Activated naive CD4-positive, alpha-beta T cell (primary cell): ENCODE results near the gene LRRC27.
"Not testable (repeated sequence)": the region's sequence is repeated elsewhere in the genome, so short reads cannot be mapped to it uniquely, and the experiment has no call there.

ENCODE experiments used
- DNase-seq, 4 experiments: peaks; one replicate each; lab custom pipeline; 2025; lab: John Stamatoyannopoulos, UW

The LRRC27 gene

DNA sequence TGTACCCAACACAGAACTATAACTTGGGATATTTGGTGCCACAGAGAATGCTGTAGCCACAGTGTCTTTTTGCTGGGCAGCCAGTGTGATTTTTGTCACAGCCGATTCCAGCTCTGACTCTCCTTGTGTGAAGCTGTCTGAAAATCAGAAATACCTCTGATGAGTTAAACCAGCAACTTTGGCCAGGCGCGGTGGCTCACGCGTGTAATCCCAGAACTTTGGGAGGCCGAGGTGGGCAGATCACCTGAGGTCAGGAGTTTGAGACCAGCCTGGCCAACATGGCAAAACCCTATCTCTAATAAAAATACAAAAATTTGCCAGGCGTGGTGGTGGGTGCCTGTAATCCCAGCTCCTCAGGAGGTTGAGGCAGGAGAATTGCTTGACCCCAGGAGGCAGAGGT is 5.9 kb downstream of the LRRC27 start:
- not testable (repeated sequence) for DNase-seq

GRCh38 chr10:132338876-132339275 is 6.9 kb downstream of the LRRC27 start:
- DNase-seq, result no peak

DNA sequence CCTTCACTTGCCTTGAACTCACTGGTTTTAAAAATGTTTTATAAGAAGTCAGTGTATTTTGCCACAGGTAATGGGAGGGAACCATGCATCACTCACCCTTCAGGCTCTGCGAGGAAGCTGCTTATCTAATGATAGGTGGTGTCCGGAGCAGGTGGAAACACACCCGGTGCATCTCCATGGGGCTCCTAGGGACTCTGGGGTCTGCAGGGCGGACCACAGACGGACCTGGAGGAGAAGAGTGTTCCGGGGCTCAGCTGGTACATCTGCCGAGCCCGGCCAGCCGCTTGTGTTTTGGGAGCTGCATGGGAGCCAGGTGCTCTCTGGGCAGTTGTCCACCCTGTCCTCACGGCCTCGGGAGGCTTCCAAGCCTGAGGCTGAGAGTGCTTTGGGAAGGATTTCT is 7.3 kb downstream of the LRRC27 start:
- no peak for DNase-seq

- no peak for DNase-seq
Measured at GRCh38 chr10:132341017-132341416, 9.0 kb downstream of the LRRC27 start.

DNA sequence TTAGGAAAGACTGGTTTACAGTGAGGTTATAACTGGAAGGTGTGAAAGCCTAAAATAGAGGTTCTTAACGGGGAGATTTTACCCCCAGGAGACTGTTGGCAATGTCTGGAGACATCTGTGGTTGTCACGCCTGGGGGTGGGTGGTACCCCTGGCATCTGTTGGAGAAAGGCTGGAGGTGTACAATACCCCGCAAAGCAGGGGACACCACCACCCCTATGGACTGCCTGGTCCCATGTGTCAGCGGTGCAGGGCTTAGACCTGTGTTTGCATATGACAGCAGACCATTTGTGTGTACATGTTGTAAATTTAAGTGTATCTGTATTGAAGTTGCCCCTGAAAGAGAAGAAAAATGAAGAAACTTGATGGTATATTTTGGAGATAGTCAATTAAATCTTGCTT is 9.8 kb downstream of the LRRC27 start:
- no peak for DNase-seq

GRCh38 chr10:132342553-132342952 is 10.6 kb downstream of the LRRC27 start:
- DNase-seq, result no peak

GRCh38 chr10:132344386-132344785 is 12.4 kb downstream of the LRRC27 start:
- DNase-seq, result no peak

- no peak for DNase-seq
Measured at GRCh38 chr10:132345345-132345744, 13.4 kb downstream of the LRRC27 start.

GRCh38 chr10:132346806-132347205 is 14.8 kb downstream of the LRRC27 start:
- DNase-seq, result no peak

- DNase-seq, result no peak
Measured at GRCh38 chr10:132347211-132347930, 15.4 kb downstream of the LRRC27 start.

DNA sequence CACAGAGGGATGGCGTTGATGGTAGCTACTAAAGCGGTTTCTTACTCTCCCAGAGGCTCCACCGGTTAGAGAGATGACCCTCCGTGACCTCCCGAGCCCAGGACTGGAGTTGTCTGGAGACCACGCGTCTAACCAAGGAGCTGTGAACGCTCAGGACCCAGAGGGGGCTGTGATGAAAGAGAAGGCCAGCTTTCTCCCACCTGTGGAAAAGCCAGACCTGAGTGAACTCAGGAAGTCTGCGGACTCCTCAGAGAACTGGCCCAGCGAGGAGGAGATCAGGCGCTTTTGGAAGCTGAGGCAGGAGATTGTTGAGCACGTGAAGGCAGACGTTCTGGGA is 15.9 kb downstream of the LRRC27 start:
- no peak for DNase-seq

- DNase-seq, result no peak
Measured at GRCh38 chr10:132349766-132350165, 17.8 kb downstream of the LRRC27 start.

GRCh38 chr10:132350391-132350790 is 18.4 kb downstream of the LRRC27 start:
- DNase-seq, result no peak

GRCh38 chr10:132350946-132351345 is 19.0 kb downstream of the LRRC27 start:
- no peak for DNase-seq

- DNase-seq, result no peak
Measured at GRCh38 chr10:132351611-132352010, 19.6 kb downstream of the LRRC27 start.

- peak; percentile 44 to 74 (median 67) for DNase-seq
Measured at GRCh38 chr10:132352462-132353308, 20.7 kb downstream of the LRRC27 start.

GRCh38 chr10:132353456-132354355 is 21.7 kb downstream of the LRRC27 start:
- no peak for DNase-seq

GRCh38 chr10:132354356-132355094 is 22.5 kb downstream of the LRRC27 start:
- DNase-seq, result no peak

GRCh38 chr10:132355297-132355696 is 23.3 kb downstream of the LRRC27 start:
- DNase-seq, result no peak

DNA sequence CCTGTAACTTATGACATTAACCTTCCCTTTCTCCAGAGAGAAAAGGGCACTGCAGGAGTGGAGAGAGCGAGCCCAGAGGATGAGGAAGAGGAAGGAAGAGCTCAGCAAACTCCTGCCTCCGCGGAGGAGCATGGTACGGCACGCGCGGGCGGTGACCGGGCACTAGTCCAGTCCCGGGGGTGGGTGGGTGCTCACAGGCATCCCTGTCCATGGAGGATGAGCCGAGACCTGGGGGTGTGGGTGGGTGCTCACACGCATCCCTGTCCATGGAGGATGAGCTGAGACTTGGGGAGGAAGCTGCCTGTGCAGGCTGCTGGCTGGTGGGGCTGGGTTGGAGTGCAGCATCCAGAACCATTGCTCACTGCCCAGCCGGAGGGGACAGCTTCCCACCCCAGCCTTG is 23.8 kb downstream of the LRRC27 start:
- DNase-seq, result no peak

DNA sequence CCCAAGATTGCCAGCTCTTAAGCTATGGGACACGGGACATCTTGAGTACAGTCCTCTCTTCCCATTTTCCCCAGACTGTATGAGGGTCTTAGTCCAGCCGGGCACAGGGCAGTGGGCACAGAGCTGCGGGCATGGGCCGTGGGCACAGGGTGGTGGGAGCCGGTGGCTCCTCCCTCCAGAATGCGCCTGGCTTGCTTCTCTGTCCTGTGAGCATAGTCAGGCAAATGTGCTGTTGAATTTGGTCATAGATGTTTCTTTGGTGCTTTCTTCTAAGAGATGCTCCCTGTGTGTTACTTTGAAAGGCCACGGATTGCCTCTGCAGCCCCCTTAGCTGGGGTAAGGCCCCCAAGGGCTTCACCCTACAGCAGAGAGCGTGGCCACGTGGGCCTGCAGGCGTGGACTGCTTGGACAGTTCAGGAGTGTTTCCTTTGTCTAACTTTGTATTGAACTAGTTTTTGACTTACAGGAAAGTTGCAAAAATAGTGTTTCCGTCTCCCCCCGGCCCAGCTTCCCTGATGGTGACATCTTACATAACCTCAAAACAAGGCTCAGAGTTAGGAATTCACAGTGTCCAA is 24.7 kb downstream of the LRRC27 start:
- no peak for DNase-seq
